PFSK-1 (cell line): ENCODE measurements around the gene AP3D1.

ENCODE experiments used
- FOXP2 ChIP-seq: optimal IDR thresholded peaks from 2 replicates; pipeline ENCODE3; 2011; ENCODE audit warnings: borderline replicate concordance, control low read depth, inconsistent platforms; ENCODE audit not compliant: insufficient read depth; ENCODE audit errors: extremely low read length, extremely low read depth
- POLR2AphosphoS5 ChIP-seq: IDR thresholded peaks from 2 replicates; pipeline ENCODE4 v1.6.1; 2012; ENCODE audit warnings: low read depth, mild to moderate bottlenecking, control low read depth, low read length, moderate library complexity
- SIN3A ChIP-seq: IDR thresholded peaks from 2 replicates; pipeline ENCODE4 v1.6.1; 2012; ENCODE audit warnings: mild to moderate bottlenecking, low read length, moderate library complexity, borderline replicate concordance; ENCODE audit not compliant: insufficient read depth
- TAF1 ChIP-seq: IDR thresholded peaks from 2 replicates; pipeline ENCODE4 v1.6.1; 2012; ENCODE audit warnings: low read length, control low read depth, borderline replicate concordance; ENCODE audit not compliant: insufficient read depth
- TF ChIP-seq, protein P1 (sequence below), 2 experiments: IDR thresholded peaks; 2 replicates each; pipeline versions ENCODE4 v1.6.1 to v1.8.0; 2011 to 2012; ENCODE audit warnings: low read depth in 2 of 2, low read length in 2 of 2, control low read depth in 1 of 2, inconsistent platforms in 1 of 2, mild to moderate bottlenecking in 1 of 2, moderate library complexity in 1 of 2; ENCODE audit not compliant: insufficient read depth in 1 of 2

DNA sequence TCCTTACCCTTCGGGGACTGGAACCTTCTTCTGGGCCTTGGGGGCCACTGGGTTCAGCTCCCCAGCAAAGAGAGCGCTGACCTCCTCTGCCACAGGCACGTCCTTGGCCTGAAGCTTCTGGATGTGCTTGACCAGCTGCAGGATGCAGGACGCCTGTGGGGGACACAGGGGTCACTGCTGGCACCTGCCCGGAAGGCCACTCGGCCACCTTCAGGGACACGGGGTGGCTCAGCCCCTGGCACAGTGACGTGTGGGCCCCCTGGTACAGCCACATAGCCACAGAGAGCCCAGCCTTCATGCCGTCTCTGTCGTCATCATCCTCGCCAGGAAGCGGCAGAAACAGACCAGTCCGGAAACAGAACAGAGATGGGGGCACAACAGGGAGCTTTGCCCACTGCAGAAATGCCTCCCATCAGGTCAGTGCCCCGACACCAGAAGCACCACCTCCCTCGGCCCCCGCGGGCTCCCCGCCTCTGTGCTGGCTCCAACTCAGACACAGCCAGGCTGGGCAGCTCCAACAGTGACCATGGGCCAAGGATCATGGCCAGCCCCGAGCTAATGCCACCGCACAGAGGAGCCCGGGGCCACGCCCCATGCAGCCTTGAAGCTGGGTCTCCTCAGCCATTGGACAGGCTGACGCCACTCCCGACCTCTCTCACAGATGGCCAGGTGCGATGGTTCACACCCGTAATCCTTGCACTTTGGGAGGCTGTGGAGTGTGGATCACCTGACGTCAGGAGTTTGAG lies 34.0 kb downstream of the AP3D1 start:
- TF ChIP-seq POLR2AphosphoS5 (no peak), TAF1 (no peak), SIN3A (no peak), FOXP2 (no peak)
- TF ChIP-seq, protein P1, sequence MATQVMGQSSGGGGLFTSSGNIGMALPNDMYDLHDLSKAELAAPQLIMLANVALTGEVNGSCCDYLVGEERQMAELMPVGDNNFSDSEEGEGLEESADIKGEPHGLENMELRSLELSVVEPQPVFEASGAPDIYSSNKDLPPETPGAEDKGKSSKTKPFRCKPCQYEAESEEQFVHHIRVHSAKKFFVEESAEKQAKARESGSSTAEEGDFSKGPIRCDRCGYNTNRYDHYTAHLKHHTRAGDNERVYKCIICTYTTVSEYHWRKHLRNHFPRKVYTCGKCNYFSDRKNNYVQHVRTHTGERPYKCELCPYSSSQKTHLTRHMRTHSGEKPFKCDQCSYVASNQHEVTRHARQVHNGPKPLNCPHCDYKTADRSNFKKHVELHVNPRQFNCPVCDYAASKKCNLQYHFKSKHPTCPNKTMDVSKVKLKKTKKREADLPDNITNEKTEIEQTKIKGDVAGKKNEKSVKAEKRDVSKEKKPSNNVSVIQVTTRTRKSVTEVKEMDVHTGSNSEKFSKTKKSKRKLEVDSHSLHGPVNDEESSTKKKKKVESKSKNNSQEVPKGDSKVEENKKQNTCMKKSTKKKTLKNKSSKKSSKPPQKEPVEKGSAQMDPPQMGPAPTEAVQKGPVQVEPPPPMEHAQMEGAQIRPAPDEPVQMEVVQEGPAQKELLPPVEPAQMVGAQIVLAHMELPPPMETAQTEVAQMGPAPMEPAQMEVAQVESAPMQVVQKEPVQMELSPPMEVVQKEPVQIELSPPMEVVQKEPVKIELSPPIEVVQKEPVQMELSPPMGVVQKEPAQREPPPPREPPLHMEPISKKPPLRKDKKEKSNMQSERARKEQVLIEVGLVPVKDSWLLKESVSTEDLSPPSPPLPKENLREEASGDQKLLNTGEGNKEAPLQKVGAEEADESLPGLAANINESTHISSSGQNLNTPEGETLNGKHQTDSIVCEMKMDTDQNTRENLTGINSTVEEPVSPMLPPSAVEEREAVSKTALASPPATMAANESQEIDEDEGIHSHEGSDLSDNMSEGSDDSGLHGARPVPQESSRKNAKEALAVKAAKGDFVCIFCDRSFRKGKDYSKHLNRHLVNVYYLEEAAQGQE (IDR thresholded peaks at IDR 0.05; ENCODE audit: insufficient read depth in 1 of 2, low read depth in 2 of 2, low read length in 2 of 2), result no peak
